Mucosa of gallbladder (tissue), 1 donor: Measurements from ENCODE around the gene UBE2A. TPM values are rescaled to one million over a fixed set of nuclear protein-coding genes. Genes with fewer than 3 reads are reported as not detected.

Source experiments
- DNase-seq: peaks from one replicate; pipeline ENCODE4 v3.0.0-alpha.2; 2020; ENCODE audit warnings: low spot score
- total RNA-seq: library from RNA; stranded (reverse); gene quantifications from one replicate; pipeline ENCODE4 v1.2.1, GENCODE V29; 2021
- donor health status: DM: no; HTN: no; CAD: no.

Gene UBE2A
- total RNA-seq, 1 donor from 2014 or later = 49.5 TPM

DNA sequence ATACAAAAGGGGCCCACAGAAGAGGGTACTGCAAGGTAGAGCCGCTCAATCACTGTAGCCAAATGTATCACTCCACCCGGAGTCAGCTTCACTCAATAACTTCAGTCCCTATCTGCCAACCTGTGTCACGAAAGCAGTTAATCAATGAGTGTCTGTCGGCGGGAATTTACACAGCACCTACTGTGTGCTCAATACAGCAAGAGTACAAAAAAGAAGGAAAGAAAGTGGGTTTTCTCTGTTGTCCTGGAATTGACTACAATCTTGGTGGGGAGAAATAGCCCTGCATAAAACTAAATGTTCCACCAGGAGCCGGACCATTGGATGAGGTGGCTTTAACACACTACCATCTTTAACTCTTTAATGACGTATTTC is 32.6 kb downstream of the UBE2A start:
- DNase-seq = no peak

DNA sequence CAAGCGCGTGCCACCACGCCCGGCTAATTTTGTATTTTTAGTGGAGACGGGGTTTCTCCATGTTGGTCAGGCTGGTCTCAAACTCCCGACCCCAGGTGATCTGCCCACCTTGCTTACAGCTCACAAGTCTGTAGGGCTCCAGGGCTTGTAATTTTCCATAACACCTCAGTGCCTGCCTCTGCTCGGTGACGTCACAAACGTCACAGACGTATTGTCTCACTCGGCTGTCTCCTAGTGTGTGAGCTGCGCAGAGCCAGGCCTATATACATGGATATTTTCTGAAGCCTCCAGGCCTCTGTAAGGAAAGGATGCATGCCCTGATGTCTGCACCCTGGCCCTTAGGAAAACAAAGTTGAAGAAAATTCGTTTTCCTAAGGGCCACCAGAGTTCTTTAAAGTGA is 40.4 kb downstream of the UBE2A start:
- no peak for DNase-seq

- no peak for DNase-seq
Measured at GRCh38 chrX:119617517-119618164, 43.3 kb downstream of the UBE2A start.

GRCh38 chrX:119618439-119618838 is 44.1 kb downstream of the UBE2A start:
- no peak for DNase-seq

- DNase-seq = no peak
Measured at GRCh38 chrX:119622356-119623232, 48.2 kb downstream of the UBE2A start.

GRCh38 chrX:119624417-119624816 is 50.1 kb downstream of the UBE2A start:
- no peak for DNase-seq

DNA sequence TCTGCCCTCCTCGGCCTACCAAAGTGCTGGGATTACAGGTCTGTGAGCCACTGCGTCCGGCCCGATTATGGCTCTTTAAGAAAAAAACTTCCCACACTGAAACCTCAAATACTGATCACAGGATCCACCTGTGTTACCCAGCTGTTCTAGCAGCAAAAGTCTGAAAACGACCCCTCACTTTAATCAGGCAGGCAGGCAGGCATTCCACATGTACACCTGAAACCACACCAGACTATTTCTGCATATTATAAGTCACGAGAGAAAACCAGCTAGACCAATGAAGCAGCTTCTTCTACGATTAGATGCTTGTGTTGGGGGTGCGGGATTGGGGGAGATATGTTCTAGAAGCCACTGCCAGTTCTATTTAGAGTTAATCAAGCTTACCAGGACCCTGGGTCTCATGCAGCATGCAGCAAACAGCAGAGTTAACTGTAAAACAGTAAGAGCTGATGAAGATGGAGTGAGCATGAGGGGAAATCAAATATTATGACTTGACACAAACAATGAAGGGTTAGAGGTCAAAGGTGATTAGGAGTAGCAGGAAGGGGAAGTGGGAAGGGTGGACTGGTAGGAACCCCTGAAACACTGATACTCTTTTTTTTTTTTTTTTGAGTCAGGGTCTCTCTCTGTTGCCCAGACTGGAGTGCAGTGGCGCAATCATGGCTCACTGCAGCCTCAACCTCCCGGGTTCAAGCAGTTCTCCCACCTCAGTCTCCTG is 50.7 kb downstream of the UBE2A start:
- DNase-seq = no peak

DNA sequence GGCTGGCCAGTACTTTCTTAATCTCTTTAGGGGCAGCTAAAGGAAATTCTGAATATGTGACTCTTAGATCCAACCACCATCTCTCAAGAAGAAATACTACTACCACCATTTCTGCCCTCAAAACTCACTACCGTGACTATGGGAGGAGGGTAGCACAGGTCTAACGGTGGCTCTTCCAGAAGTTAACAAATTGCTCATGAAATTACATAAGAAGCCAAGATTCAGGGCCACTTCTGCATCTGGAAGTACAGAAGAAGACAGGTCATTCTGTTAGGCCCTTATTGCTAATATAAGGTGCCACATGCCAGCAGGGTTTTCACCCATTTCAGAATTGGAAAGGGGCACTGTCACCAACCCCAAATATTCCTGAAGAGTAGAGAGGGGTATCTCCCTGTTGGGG is 51.5 kb downstream of the UBE2A start:
- DNase-seq = no peak

Other genes with a start within 250 kb of the UBE2A start
- 4.3 TPM for gene SLC25A43, start 175.2 kb upstream of the UBE2A start, total RNA-seq
- gene SLC25A5, start 106.1 kb upstream of the UBE2A start, total RNA-seq = 257 TPM
- 18.4 TPM for gene STEEP1, start 9.2 kb upstream of the UBE2A start, total RNA-seq
- gene NKRF, start 31.9 kb downstream of the UBE2A start, total RNA-seq = 8.3 TPM
- 36.3 TPM for gene SEPTIN6, start 118.6 kb downstream of the UBE2A start, total RNA-seq
- gene SOWAHD, start 184.0 kb downstream of the UBE2A start, total RNA-seq = 4.7 TPM
- 917 TPM for gene RPL39, start 217.1 kb downstream of the UBE2A start, total RNA-seq